LNCAP (cell line): ENCODE measurements around the gene IFNA13.

Source experiments
- TF ChIP-seq, protein P1 (sequence below): fragments of 450-650 bp; IDR thresholded peaks from 2 replicates; pipeline ENCODE4 v1.5.1; 2017; ENCODE audit warnings: mild to moderate bottlenecking

Gene IFNA13

DNA sequence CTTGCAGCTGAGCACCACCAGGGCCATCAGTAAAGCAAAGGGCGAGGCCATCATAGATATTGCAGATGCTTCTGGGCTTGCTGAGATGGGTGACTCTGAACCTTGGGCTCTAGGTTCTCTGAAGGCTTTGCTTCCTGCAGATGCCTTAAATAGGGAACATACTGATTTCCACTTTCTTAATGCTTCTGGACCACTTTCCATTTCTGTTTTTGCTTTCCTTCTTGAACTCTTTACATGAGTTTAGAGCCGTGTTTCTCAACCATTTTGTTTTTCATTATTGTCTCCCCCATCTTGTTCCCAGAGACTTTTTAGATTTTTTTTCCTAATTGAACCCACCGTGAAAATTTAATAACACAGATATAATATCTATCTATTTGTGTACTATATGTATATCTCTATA, at the start of gene IFNA13:
Gene IFNA13, minus strand, starts transcription at position 101 of the 400 bp plus-strand sequence. Its CDS starts 47 bp downstream, at position 54.
- TF ChIP-seq, protein P1, sequence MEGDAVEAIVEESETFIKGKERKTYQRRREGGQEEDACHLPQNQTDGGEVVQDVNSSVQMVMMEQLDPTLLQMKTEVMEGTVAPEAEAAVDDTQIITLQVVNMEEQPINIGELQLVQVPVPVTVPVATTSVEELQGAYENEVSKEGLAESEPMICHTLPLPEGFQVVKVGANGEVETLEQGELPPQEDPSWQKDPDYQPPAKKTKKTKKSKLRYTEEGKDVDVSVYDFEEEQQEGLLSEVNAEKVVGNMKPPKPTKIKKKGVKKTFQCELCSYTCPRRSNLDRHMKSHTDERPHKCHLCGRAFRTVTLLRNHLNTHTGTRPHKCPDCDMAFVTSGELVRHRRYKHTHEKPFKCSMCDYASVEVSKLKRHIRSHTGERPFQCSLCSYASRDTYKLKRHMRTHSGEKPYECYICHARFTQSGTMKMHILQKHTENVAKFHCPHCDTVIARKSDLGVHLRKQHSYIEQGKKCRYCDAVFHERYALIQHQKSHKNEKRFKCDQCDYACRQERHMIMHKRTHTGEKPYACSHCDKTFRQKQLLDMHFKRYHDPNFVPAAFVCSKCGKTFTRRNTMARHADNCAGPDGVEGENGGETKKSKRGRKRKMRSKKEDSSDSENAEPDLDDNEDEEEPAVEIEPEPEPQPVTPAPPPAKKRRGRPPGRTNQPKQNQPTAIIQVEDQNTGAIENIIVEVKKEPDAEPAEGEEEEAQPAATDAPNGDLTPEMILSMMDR = no peak

DNA sequence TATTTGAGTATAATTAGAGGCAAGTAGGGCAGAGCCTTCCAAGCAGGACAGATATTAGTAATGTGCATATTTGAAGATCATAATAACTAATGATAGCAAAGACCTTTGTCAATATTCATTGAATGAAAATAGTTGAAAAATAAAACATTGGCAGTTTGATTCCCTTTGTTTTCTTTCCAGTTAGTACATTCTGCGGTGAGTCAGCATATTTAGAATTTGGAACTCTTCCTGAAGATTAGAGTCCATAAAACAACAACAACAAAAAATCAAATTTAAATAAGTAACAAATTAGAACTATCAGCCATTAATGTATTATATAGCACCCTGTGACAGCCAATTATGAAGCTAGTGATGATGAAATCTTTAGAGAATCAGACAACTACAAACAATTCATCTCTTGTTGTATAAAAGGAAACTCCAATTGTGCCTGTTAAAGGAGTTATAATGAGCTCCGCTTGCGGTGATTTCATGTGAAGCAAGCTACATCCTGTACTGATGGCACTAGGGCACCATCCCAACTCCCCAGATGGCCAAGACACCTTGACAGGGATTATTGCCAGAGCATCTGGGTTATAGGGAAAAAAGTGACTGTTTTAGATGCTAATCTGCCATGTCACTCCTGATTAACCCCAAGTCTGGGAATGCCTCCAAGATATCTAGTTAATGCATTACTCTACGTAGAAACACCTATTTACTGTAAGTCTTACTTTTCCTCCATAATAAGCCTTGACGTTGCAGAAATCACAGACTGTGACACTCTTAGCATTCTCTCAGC, 47.8 kb upstream of the IFNA13 start:
- TF ChIP-seq, protein P1 = no peak

DNA sequence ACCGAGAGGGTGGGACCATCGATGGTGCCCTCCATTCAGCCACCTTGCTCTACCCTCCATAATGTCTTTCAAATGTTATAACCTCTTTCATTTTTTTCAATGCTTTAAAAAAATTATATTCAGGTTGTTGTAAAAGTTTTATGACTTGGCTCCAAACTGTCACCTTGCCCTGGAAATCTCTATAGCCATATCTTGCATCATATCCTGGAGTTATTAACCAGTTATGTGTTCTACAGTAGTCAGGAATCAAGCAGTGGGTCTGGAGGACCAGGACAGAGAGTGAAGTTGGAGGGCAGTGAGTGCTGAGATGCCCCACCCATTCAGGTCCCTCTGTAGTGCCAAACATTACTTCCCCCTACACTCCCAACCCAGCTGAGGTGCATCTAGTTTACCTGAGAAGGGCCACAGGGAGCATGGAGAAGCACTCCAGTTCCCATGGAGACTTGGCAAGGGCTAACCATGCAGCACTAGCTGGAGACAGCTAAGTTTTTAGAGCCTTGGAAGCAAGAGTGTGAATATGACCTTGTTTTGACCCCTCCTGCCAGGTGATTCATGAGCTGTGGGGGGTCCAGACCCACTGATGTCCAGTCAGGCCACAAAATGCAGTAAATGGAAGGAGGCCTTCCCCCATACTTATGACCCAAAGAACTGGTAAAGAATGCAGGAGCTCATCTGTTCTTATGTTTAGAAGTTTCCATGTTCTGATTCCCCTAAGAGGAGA, 46.5 kb upstream of the IFNA13 start:
- TF ChIP-seq, protein P1 = no peak

DNA sequence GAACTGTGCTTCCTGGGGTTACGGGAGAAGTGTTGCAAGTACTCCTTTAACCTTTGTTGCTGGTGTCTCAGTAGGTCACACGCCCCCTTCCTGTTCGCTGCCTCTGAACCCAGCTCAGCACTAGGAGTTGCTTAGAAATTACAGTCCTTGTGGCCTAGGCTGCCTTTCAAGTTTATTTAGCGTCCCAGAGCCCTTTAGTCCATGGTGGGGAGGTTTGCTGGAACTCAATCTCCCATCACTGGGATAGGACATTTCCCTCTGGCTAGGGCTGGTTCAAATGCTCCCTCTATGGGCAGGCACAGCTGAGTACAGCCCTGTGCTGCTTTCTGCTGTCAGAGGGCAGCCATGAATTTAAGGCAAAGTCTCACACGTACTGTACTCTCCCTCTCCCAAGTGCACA, 45.8 kb upstream of the IFNA13 start:
- TF ChIP-seq, protein P1 = no peak; the same call in 1 of the 2 replicates

DNA sequence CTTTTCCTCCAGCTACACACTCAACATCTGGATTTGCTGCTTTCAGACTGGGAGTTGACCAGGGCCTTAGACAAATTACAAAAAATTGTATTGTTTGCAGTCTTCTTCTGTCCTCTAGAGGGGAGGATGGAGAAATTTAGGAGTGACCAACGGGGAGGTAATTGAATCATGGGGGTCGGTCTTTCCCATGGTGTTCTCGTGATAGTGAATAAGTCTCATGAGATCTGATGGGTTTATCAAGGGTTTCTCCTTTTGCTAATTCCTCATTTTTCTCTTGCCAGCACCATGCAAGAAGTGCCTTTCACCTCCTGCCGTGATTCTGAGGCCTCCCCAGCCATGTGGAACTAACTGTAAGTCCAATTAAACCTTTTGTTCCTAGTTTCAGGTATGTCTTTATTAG, 45.3 kb upstream of the IFNA13 start:
- TF ChIP-seq, protein P1 = no peak

DNA sequence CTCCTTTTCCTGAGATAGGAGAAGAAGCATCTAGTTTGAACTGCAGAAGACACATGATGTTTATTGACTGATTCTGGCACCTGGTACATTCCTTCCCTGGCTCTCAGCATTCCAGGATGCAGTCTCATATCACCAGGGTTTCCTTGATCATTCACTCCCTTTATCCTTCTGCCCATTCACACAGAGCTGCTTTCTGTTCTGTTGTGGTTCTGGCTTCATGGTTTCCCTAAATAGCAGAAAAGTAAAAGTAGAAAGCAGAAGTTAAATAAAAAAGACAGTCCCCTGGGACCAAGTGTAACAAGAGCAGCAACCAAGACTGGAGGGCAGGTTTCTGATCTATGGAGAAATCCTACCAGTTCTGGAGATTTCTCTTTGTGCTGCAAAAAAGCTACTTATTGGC, 44.2 kb upstream of the IFNA13 start:
- TF ChIP-seq, protein P1 = no peak

DNA sequence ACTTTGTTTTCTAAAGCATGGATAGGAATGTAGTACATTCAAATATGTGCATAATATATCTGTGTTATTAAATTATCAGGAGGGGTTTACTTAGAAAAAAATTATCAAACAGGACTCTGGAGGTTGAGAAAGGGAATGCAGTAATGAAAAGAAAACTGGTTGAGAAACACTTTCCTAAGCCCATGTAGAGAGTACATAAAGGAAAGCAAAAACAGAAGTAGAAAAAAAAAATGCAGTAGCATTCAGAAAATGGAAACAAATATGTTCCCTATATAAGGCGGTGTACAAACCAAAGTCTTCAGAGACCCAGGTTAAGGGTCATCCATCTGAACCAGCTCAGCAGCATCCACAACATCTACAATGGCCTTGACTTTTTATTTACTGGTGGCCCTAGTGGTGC, 41.0 kb upstream of the IFNA13 start, which contains the start of gene IFNA8:
Gene IFNA8, plus strand, starts transcription at position 301 of the 400 bp plus-strand sequence. Its CDS starts 60 bp downstream, at position 361.
- TF ChIP-seq, protein P1 = no peak
